ENCODE measurements around the gene IRF4.

DNA sequence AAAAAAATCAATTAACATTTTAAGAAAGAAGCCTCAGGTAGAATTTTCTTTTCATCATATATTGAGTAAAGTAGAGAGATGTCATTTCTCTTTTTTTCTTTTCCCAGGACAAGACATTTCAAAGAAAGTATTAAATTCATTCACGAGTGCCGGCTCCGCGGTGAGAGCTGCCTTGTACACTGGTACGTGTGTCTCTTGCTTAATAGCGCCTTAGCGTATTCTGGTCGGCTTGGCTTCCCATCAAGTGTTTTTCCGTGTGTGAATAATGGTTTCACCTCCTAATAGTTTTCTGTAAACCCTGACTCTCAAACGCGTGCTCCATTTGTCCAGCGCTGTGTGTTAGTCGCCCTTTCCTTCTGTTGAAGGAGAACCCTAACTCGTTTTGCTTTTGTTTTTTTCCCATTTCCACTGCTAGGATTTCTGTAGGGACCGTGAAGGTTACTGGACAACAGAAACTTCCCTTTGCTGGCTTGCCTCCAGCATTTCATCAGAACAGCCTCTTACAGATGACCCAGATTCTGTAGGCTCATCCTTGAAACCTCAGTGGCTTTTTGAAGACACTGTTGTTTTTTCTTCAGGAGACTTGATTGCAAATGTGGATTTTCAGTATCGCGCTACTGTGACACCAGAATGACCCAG, 45.7 kb upstream of the IRF4 start:
- no peak for TF ChIP-seq POLR2A (IDR thresholded peaks at IDR 0.05; ENCODE audit: low read length)
- no peak for TF ChIP-seq GATA1 (IDR thresholded peaks at IDR 0.05; ENCODE audit: low read depth, low read length)
